ENCODE results near the gene PRCP. TPM values are rescaled to one million over a fixed set of nuclear protein-coding genes. Genes with fewer than 3 reads are reported as not detected.

PRCP gene
- total and polyA plus RNA-seq, 4 donors = 25.4 to 126 (median 46.6) TPM

GRCh38 chr11:82810738-82811137 lies 89.5 kb downstream of the PRCP start:
- no peak overlapping the region for H3K4me3 ChIP-seq
- 63 to 79% methylated on average over 3 of the region's 3 CpGs for WGBS, 2 donors
- H3K9me3 ChIP-seq (ENCODE audit: control insufficient read depth in 4 of 4, insufficient read depth in 3 of 4, low read length in 3 of 4) = peaks cover 0 to 3% (median 0%) of the 10 kb centered on the region in 4 donors
- no peak for ATAC-seq (ENCODE audit: insufficient read depth, low FRiP score)
- H3K27ac ChIP-seq (ENCODE audit: low read depth in 1 of 2, low read length in 1 of 2) = no peak overlapping the region
- TF ChIP-seq, protein P1, sequence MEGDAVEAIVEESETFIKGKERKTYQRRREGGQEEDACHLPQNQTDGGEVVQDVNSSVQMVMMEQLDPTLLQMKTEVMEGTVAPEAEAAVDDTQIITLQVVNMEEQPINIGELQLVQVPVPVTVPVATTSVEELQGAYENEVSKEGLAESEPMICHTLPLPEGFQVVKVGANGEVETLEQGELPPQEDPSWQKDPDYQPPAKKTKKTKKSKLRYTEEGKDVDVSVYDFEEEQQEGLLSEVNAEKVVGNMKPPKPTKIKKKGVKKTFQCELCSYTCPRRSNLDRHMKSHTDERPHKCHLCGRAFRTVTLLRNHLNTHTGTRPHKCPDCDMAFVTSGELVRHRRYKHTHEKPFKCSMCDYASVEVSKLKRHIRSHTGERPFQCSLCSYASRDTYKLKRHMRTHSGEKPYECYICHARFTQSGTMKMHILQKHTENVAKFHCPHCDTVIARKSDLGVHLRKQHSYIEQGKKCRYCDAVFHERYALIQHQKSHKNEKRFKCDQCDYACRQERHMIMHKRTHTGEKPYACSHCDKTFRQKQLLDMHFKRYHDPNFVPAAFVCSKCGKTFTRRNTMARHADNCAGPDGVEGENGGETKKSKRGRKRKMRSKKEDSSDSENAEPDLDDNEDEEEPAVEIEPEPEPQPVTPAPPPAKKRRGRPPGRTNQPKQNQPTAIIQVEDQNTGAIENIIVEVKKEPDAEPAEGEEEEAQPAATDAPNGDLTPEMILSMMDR (IDR thresholded peaks at IDR 0.05; ENCODE audit: control extremely low read depth, extremely low read depth) = no peak
- no peaks in the 10 kb centered on the region for H3K27me3 ChIP-seq (ENCODE audit: control insufficient read depth in 3 of 3, insufficient read depth in 3 of 3, low read length in 2 of 3)
- H3K4me1 ChIP-seq (ENCODE audit: control insufficient read depth in 5 of 5, insufficient read depth in 5 of 5, low read length in 5 of 5) = no peaks in the 10 kb centered on the region
- no peak for DNase-seq
- H3K9ac ChIP-seq (ENCODE audit: insufficient read depth in 1 of 2, low read length in 2 of 2) = no peak overlapping the region
- no peaks in the 10 kb centered on the region for H3K36me3 ChIP-seq (ENCODE audit: control insufficient read depth in 4 of 4, insufficient read depth in 4 of 4, low read length in 4 of 4)

GRCh38 chr11:82810326-82810725 lies 89.9 kb downstream of the PRCP start:
- H3K27me3 ChIP-seq (ENCODE audit: control insufficient read depth in 3 of 3, insufficient read depth in 3 of 3, low read length in 2 of 3) = no peaks in the 10 kb centered on the region
- ATAC-seq (ENCODE audit: insufficient read depth, low FRiP score) (no peak), DNase-seq (no peak)
- no peak overlapping the region for H3K4me3 ChIP-seq
- no peaks in the 10 kb centered on the region for H3K36me3 ChIP-seq (ENCODE audit: control insufficient read depth in 4 of 4, insufficient read depth in 4 of 4, low read length in 4 of 4)
- H3K27ac ChIP-seq (ENCODE audit: low read depth in 1 of 2, low read length in 1 of 2) = no peak overlapping the region
- TF ChIP-seq, protein P1 (IDR thresholded peaks at IDR 0.05; ENCODE audit: control extremely low read depth, extremely low read depth) = no peak
- 45 to 47% methylated on average over 1 of the region's 1 CpG for WGBS, 2 donors
- H3K9me3 ChIP-seq (ENCODE audit: control insufficient read depth in 4 of 4, insufficient read depth in 3 of 4, low read length in 3 of 4) = peaks cover 0 to 3% (median 0%) of the 10 kb centered on the region in 4 donors
- H3K9ac ChIP-seq (ENCODE audit: insufficient read depth in 1 of 2, low read length in 2 of 2) = no peak overlapping the region
- H3K4me1 ChIP-seq (ENCODE audit: control insufficient read depth in 5 of 5, insufficient read depth in 5 of 5, low read length in 5 of 5) = no peaks in the 10 kb centered on the region

GRCh38 chr11:82807646-82808045 lies 92.6 kb downstream of the PRCP start:
- TF ChIP-seq, protein P1 (IDR thresholded peaks at IDR 0.05; ENCODE audit: control extremely low read depth, extremely low read depth) = no peak
- Histone ChIP-seq H3K4me3 (no peak overlapping the region), H3K27ac (ENCODE audit: low read depth in 1 of 2, low read length in 1 of 2) (no peak overlapping the region), H3K9ac (ENCODE audit: insufficient read depth in 1 of 2, low read length in 2 of 2) (no peak overlapping the region), H3K36me3 (ENCODE audit: control insufficient read depth in 4 of 4, insufficient read depth in 4 of 4, low read length in 4 of 4) (no peaks in the 10 kb centered on the region), H3K4me1 (ENCODE audit: control insufficient read depth in 5 of 5, insufficient read depth in 5 of 5, low read length in 5 of 5) (no peaks in the 10 kb centered on the region), H3K9me3 (ENCODE audit: control insufficient read depth in 4 of 4, insufficient read depth in 3 of 4, low read length in 3 of 4) (peaks cover 0 to 5% (median 0%) of the 10 kb centered on the region in 4 donors), H3K27me3 (ENCODE audit: control insufficient read depth in 3 of 3, insufficient read depth in 3 of 3, low read length in 2 of 3) (no peaks in the 10 kb centered on the region)
- ATAC-seq (ENCODE audit: insufficient read depth, low FRiP score) (no peak), DNase-seq (no peak)
- 86 to 89% methylated on average over 3 of the region's 3 CpGs for WGBS, 2 donors

- WGBS, 2 donors = 48 to 63% methylated on average over 1 of the region's 1 CpG
- no peaks in the 10 kb centered on the region for H3K36me3 ChIP-seq (ENCODE audit: control insufficient read depth in 4 of 4, insufficient read depth in 4 of 4, low read length in 4 of 4)
- TF ChIP-seq, protein P1 (IDR thresholded peaks at IDR 0.05; ENCODE audit: control extremely low read depth, extremely low read depth) = no peak
- H3K27me3 ChIP-seq (ENCODE audit: control insufficient read depth in 3 of 3, insufficient read depth in 3 of 3, low read length in 2 of 3) = no peaks in the 10 kb centered on the region
- H3K4me3 ChIP-seq = no peak overlapping the region
- DNase-seq (no peak), ATAC-seq (ENCODE audit: insufficient read depth, low FRiP score) (no peak)
- H3K9me3 ChIP-seq (ENCODE audit: control insufficient read depth in 4 of 4, insufficient read depth in 3 of 4, low read length in 3 of 4) = peaks cover 0 to 5% (median 0%) of the 10 kb centered on the region in 4 donors
- H3K4me1 ChIP-seq (ENCODE audit: control insufficient read depth in 5 of 5, insufficient read depth in 5 of 5, low read length in 5 of 5) = no peaks in the 10 kb centered on the region
- H3K27ac ChIP-seq (ENCODE audit: low read depth in 1 of 2, low read length in 1 of 2) = no peak overlapping the region
- no peak overlapping the region for H3K9ac ChIP-seq (ENCODE audit: insufficient read depth in 1 of 2, low read length in 2 of 2)
Measured at GRCh38 chr11:82802710-82803109, 97.5 kb downstream of the PRCP start.

All from lung (tissue), 12 donors.